HCT116 (cell line): ENCODE data around the gene PPP1R11. TPM values are rescaled to one million over a fixed set of nuclear protein-coding genes. Genes with fewer than 3 reads are reported as not detected.
"Not testable (repeated sequence)": the region's sequence is repeated elsewhere in the genome, so short reads cannot be mapped to it uniquely, and the experiment has no call there.

ENCODE experiments used
- ATAC-seq: fragments of 200-7000 bp; cut with Tn5 transposase; 2 replicates; pipeline ENCODE4 v1.9.1; 2020; ENCODE audit warnings: mild to moderate bottlenecking, moderate library complexity
- BruUV-seq: library from RNA; stranded (reverse); fragments of 400-500 nt; replicated peaks from 2 replicates; lab custom pipeline; 2021; lab: Mats Ljungman, UMichigan
- CTCF ChIA-PET: fragments of 300-600 bp; sonication (Branson Sonifier 250); formaldehyde crosslinking; loops from one replicate; lab custom pipeline; 2021; ENCODE audit warnings: antibody characterized with exemption; lab: Charles Lee
- POLR2A ChIA-PET: fragments of 300-600, 350-600 bp; sonication (Branson Sonifier 250); formaldehyde crosslinking; loops from one replicate; lab custom pipeline; 2021; ENCODE audit warnings: antibody characterized with exemption; lab: Charles Lee
- RAD21 ChIA-PET, 2 experiments: fragments of 300-600 bp; sonication (Branson Sonifier 250); formaldehyde crosslinking; loops; one replicate each; lab custom pipeline; 2023; ENCODE audit warnings: low total read pairs in 2 of 2; ENCODE audit not compliant: uncharacterized antibody in 2 of 2, unreplicated experiment in 2 of 2, low non-redundant PET in 1 of 2; lab: Charles Lee
- DNase-seq: peaks from one replicate; pipeline ENCODE4 v3.0.0-alpha.2; 2010; ENCODE audit warnings: low read depth, low spot score
- H2AFZ ChIP-seq: fragments of 200-600 bp; shearing (Covaris generic), sonication (generic); 2 replicates; pipeline ENCODE4 v1.6.1; 2017; ENCODE audit warnings: low read depth, mixed run types, mixed read lengths, antibody characterized with exemption, low read length; ENCODE audit not compliant: poor library complexity, severe bottlenecking
- H3K27ac ChIP-seq: 2 replicates; pipeline ENCODE4 v1.5.1; 2012; ENCODE audit warnings: low read depth, low read length
- H3K27me3 ChIP-seq: fragments of 200-600 bp; sonication (generic); 2 replicates; pipeline ENCODE4 v1.6.1; 2016; ENCODE audit warnings: mixed run types, low read length, mixed read lengths; ENCODE audit not compliant: insufficient read depth
- H3K36me3 ChIP-seq, 2 experiments: fragments of 200-500 bp in 1 of 2; fragments of 200-600 bp in 1 of 2; sonication (Bioruptor generic) in 1 of 2; sonication (generic) in 1 of 2; 2 replicates each; pipeline versions ENCODE4 v1.5.1 to v1.6.1; 2014 to 2016; ENCODE audit warnings: low read length in 2 of 2, inconsistent platforms in 1 of 2, mixed read lengths in 1 of 2, mixed run types in 1 of 2; ENCODE audit not compliant: insufficient read depth in 2 of 2, control insufficient read depth in 1 of 2
- H3K4me1 ChIP-seq, 2 experiments: fragments of 200-600 bp in 1 of 2; sonication (generic) in 1 of 2; 2 replicates each; pipeline versions ENCODE4 v1.5.1 to v1.6.1; 2012 to 2017; ENCODE audit warnings: low read length in 2 of 2, inconsistent platforms in 1 of 2, mild to moderate bottlenecking in 1 of 2, mixed read lengths in 1 of 2, mixed run types in 1 of 2, moderate library complexity in 1 of 2; ENCODE audit not compliant: insufficient read depth in 2 of 2, control insufficient read depth in 1 of 2
- H3K4me2 ChIP-seq: fragments of 200-600 bp; sonication (generic); 2 replicates; pipeline ENCODE4 v1.6.1; 2017; ENCODE audit warnings: mixed run types, low read length, mixed read lengths
- H3K4me3 ChIP-seq, 2 experiments: fragments of 200-600 bp in 1 of 2; sonication (generic) in 1 of 2; replicated peaks in 1 of 2; 2 replicates each; pipeline ENCODE4 v1.5.1; 2011 to 2016; ENCODE audit warnings: low read length in 2 of 2, control low read depth in 1 of 2, low read depth in 1 of 2, mild to moderate bottlenecking in 1 of 2, mixed read lengths in 1 of 2, mixed run types in 1 of 2
- H3K79me2 ChIP-seq: fragments of 200-600 bp; sonication (generic); 2 replicates; pipeline ENCODE4 v1.6.1; 2017; ENCODE audit warnings: mild to moderate bottlenecking, mixed run types, low read length, moderate library complexity, mixed read lengths; ENCODE audit not compliant: insufficient read depth
- H3K9ac ChIP-seq: fragments of 200-600 bp; sonication (generic); 2 replicates; pipeline ENCODE4 v1.6.1; 2016; ENCODE audit warnings: low read length, mixed read lengths
- H3K9me2 ChIP-seq: fragments of 200-600 bp; sonication (generic), shearing (Covaris generic); 2 replicates; pipeline ENCODE4 v1.6.1; 2017; ENCODE audit warnings: mixed run types, mild to moderate bottlenecking, moderate library complexity; ENCODE audit not compliant: insufficient read depth
- H3K9me3 ChIP-seq, 2 experiments: fragments of 200-500 bp in 1 of 2; fragments of 200-600 bp in 1 of 2; sonication (Bioruptor generic) in 1 of 2; sonication (generic) in 1 of 2; 2 replicates each; pipeline ENCODE4 v1.6.1; 2014 to 2017; ENCODE audit warnings: low read length in 2 of 2, mixed read lengths in 2 of 2, inconsistent platforms in 1 of 2, low read depth in 1 of 2, mild to moderate bottlenecking in 1 of 2, mixed run types in 1 of 2, moderate library complexity in 1 of 2; ENCODE audit not compliant: control insufficient read depth in 1 of 2, insufficient read depth in 1 of 2
- H4K20me1 ChIP-seq: fragments of 200-600 bp; sonication (generic), shearing (Covaris generic); 2 replicates; pipeline ENCODE4 v1.6.1; 2017; ENCODE audit warnings: mixed run types, mild to moderate bottlenecking, moderate library complexity; ENCODE audit not compliant: insufficient read depth
- MAX ChIP-seq: IDR thresholded peaks from 2 replicates; pipeline ENCODE4 v1.6.1; 2012
- REST ChIP-seq: IDR thresholded peaks from 2 replicates; pipeline ENCODE4 v1.6.1; 2012; ENCODE audit warnings: low read depth
- SP1 ChIP-seq: IDR thresholded peaks from 2 replicates; pipeline ENCODE4 v1.6.1; 2012; ENCODE audit warnings: low read depth
- ZNF274 ChIP-seq: fragments of 200-500 bp; sonication (Bioruptor generic); IDR thresholded peaks from 2 replicates; pipeline ENCODE4 v1.6.1; 2014; ENCODE audit warnings: mild to moderate bottlenecking, low read depth, low read length, inconsistent platforms
- intact Hi-C: fragments of 100-400 bp; cut with micrococcal nuclease; formaldehyde crosslinking; loops from 2 replicates; pipeline ENCODE4 v1.10.0; 2022
- total RNA-seq: library from RNA; stranded (reverse); gene quantifications from one replicate; pipeline ENCODE4 v1.2.1, GENCODE V29; 2021; ENCODE audit not compliant: unreplicated experiment
- TF ChIP-seq, protein P1 (sequence below): IDR thresholded peaks from 2 replicates; pipeline ENCODE4 v1.6.1; 2012
- TF ChIP-seq, protein P2 (sequence below), 3 experiments: fragments of 200-600 bp in 1 of 3; sonication (generic) in 1 of 3; IDR thresholded peaks in 2 of 3; conservative IDR thresholded peaks in 1 of 3; 2 replicates each; pipeline ENCODE4 v1.5.1; 2012 to 2017; ENCODE audit warnings: low read depth in 2 of 3, low read length in 2 of 3, antibody characterized with exemption in 1 of 3, borderline replicate concordance in 1 of 3, control low read depth in 1 of 3, mild to moderate bottlenecking in 1 of 3, mixed read lengths in 1 of 3, mixed run types in 1 of 3, moderate library complexity in 1 of 3; ENCODE audit not compliant: insufficient read depth in 1 of 3

Gene PPP1R11
- total RNA-seq, 1 experiment from 2014 or later = 29.3 TPM

DNA sequence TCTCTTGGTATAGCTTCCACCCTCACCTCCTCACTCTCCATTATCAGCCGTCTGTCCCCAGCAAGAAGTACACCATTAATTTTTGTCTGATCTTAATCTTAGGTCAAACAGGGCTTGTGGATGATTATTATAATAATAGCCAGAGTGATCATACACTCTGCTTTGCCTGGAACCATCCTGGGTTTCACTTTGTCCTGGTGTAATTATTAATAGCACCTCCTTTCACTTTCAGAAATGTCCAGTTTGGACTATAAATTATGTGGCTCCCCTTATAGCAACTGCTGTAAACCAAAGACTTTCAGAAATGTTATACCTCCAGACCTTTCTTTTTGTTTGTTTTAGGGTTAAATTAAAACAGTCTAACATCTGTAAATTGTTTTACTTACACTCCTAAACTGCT is 46.8 kb downstream of the PPP1R11 start:
- DNase-seq = no peak
- RAD21 ChIA-PET = no interaction called here
- BruUV-seq = no TSS peak
- H2AFZ ChIP-seq = no peak overlapping the region
- intact Hi-C loops = no loop called here
- H3K9ac ChIP-seq = no peak overlapping the region
- POLR2A ChIA-PET = no interaction called here
- no peaks in the 10 kb centered on the region for H4K20me1 ChIP-seq
- H3K9me2 ChIP-seq = no peaks in the 10 kb centered on the region
- TF ChIP-seq, protein P1, sequence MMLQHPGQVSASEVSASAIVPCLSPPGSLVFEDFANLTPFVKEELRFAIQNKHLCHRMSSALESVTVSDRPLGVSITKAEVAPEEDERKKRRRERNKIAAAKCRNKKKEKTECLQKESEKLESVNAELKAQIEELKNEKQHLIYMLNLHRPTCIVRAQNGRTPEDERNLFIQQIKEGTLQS = no peak
- TF ChIP-seq ZNF274 (no peak), MAX (no peak), REST (no peak)
- no peak overlapping the region for H3K4me3 ChIP-seq
- H3K9me3 ChIP-seq = no peaks in the 10 kb centered on the region
- H3K36me3 ChIP-seq = no peaks in the 10 kb centered on the region
- no peak overlapping the region for H3K27ac ChIP-seq
- CTCF ChIA-PET = no interaction called here
- no peaks in the 10 kb centered on the region for H3K79me2 ChIP-seq
- H3K4me1 ChIP-seq = peaks cover 0 to 6% of the 10 kb centered on the region in 2 experiments; a peak in 3 of 4 replicates
- no peak overlapping the region for H3K4me2 ChIP-seq
- no peak for ATAC-seq
- no peaks in the 10 kb centered on the region for H3K27me3 ChIP-seq

GRCh38 chr6:30116724-30117123 is 49.7 kb downstream of the PPP1R11 start:
- Histone ChIP-seq H3K9ac (no peak overlapping the region), H3K4me1 (peaks cover 3 to 13% of the 10 kb centered on the region in 2 experiments; a peak in 3 of 4 replicates), H3K27me3 (no peaks in the 10 kb centered on the region), H3K4me3 (no peak overlapping the region), H3K4me2 (no peak overlapping the region), H2AFZ (no peak overlapping the region), H3K9me2 (no peaks in the 10 kb centered on the region), H3K9me3 (no peaks in the 10 kb centered on the region), H3K79me2 (no peaks in the 10 kb centered on the region), H4K20me1 (no peaks in the 10 kb centered on the region), H3K27ac (no peak overlapping the region), H3K36me3 (no peaks in the 10 kb centered on the region)
- TF ChIP-seq, protein P2, sequence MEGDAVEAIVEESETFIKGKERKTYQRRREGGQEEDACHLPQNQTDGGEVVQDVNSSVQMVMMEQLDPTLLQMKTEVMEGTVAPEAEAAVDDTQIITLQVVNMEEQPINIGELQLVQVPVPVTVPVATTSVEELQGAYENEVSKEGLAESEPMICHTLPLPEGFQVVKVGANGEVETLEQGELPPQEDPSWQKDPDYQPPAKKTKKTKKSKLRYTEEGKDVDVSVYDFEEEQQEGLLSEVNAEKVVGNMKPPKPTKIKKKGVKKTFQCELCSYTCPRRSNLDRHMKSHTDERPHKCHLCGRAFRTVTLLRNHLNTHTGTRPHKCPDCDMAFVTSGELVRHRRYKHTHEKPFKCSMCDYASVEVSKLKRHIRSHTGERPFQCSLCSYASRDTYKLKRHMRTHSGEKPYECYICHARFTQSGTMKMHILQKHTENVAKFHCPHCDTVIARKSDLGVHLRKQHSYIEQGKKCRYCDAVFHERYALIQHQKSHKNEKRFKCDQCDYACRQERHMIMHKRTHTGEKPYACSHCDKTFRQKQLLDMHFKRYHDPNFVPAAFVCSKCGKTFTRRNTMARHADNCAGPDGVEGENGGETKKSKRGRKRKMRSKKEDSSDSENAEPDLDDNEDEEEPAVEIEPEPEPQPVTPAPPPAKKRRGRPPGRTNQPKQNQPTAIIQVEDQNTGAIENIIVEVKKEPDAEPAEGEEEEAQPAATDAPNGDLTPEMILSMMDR (IDR thresholded peaks at IDR 0.05 in 2 of 3, conservative IDR thresholded peaks at IDR 0.05 in 1 of 3; ENCODE audit: borderline replicate concordance in 1 of 3, insufficient read depth in 1 of 3, low read depth in 2 of 3, low read length in 2 of 3) = 0 out of 6 replicates have a peak, but pooled peaks of 2 of the 3 experiments have one; percentile 8 to 22
- TF ChIP-seq SP1 = no peak
- intact Hi-C loops = no loop called here
- ChIA-PET RAD21 (no interaction called here), POLR2A (no interaction called here), CTCF (interaction anchor here (1.7 kb wide), 1 partner anchor 9 kb away, joined by 3 read pairs; no protein-coding TSS in a partner anchor)
- ATAC-seq = no peak
- BruUV-seq = no TSS peak
- DNase-seq = no peak

- intact Hi-C loops, H3K9me2 ChIP-seq, H3K27me3 ChIP-seq, POLR2A ChIA-PET, BruUV-seq, H3K9ac ChIP-seq, H3K9me3 ChIP-seq, H3K4me3 ChIP-seq, H3K27ac ChIP-seq, RAD21 ChIA-PET, H3K79me2 ChIP-seq, ATAC-seq, DNase-seq, H4K20me1 ChIP-seq, H3K36me3 ChIP-seq: not testable (repeated sequence)
- Histone ChIP-seq H3K4me1 (peaks cover 3 to 13% of the 10 kb centered on the region in 2 experiments; a peak in 3 of 4 replicates), H3K4me2 (peak overlapping the region; percentile 43), H2AFZ (peak overlapping the region; percentile 89)
- CTCF ChIA-PET = interaction anchor here (1.5 kb wide), 1 partner anchor 13 kb away, joined by 5 read pairs; no protein-coding TSS in a partner anchor
Measured at GRCh38 chr6:30118691-30119090, 51.7 kb downstream of the PPP1R11 start.
